Esophagus muscularis mucosa (tissue), 4 donors: Measurements from ENCODE around the gene SYNDIG1.

ENCODE experiments used
- CTCF ChIP-seq, 3 experiments: fragments of 200-600 bp in 2 of 3; fragments of 450-650 bp in 1 of 3; sonication (generic) in 2 of 3; IDR thresholded peaks; one replicate each; pipeline ENCODE4 v1.5.1; 2017 to 2019; ENCODE audit warnings: antibody characterized with exemption in 3 of 3, mild to moderate bottlenecking in 2 of 3, moderate library complexity in 1 of 3
- EP300 ChIP-seq: sonication (generic); formaldehyde crosslinking; IDR thresholded peaks from one replicate; pipeline ENCODE4 v1.6.1; 2017; ENCODE audit warnings: antibody characterized with exemption
- POLR2A ChIP-seq: fragments of 450-650 bp; IDR thresholded peaks from one replicate; pipeline ENCODE4 v1.6.1; 2017; ENCODE audit warnings: antibody characterized with exemption, moderate library complexity, mild to moderate bottlenecking, low read depth
- POLR2AphosphoS5 ChIP-seq, 2 donors: sonication (generic); formaldehyde crosslinking; IDR thresholded peaks; one replicate each; pipeline ENCODE4 v1.6.1; 2017; ENCODE audit warnings: antibody characterized with exemption in 2 of 2

GRCh38 chr20:24619212-24619611 is 149.8 kb downstream of the SYNDIG1 start:
- no peak for TF ChIP-seq CTCF (IDR thresholded peaks at IDR 0.05)
- no peak for TF ChIP-seq EP300
- no peak for TF ChIP-seq POLR2A
- no peak for TF ChIP-seq POLR2AphosphoS5 (IDR thresholded peaks at IDR 0.05)
